Kidney epithelial cell (primary cell): ENCODE data around the gene NGEF. TPM values are rescaled to one million over a fixed set of nuclear protein-coding genes. Genes with fewer than 3 reads are reported as not detected.

ENCODE experiments used
- DNase-seq: peaks from one replicate; pipeline ENCODE4 v3.0.0-alpha.2; 2010; ENCODE audit warnings: low read depth
- H3K27me3 ChIP-seq: 2 replicates; pipeline ENCODE4 v1.6.0; 2011; ENCODE audit warnings: low read length; ENCODE audit not compliant: control insufficient read depth, insufficient read depth
- H3K36me3 ChIP-seq: 2 replicates; pipeline ENCODE4 v1.5.1; 2011; ENCODE audit warnings: low read length; ENCODE audit not compliant: control insufficient read depth, insufficient read depth
- H3K4me3 ChIP-seq: 2 replicates; pipeline ENCODE4 v1.5.1; 2011; ENCODE audit warnings: low read depth, mild to moderate bottlenecking, control low read depth, low read length
- total RNA-seq: library from RNA; depleted of rRNA; stranded (reverse); fragments of >200 nt; gene quantifications from 2 replicates; pipeline ENCODE4 v1.2.3, GENCODE V29; 2015
- TF ChIP-seq, protein P1 (sequence below): IDR thresholded peaks from 2 replicates; pipeline ENCODE4 v1.5.1; 2011; ENCODE audit warnings: mild to moderate bottlenecking, moderate library complexity, low read length, control low read depth, inconsistent platforms; ENCODE audit not compliant: insufficient read depth, poor library complexity, severe bottlenecking

Gene NGEF
- total RNA-seq, 1 donor from 2014 or later, result 2.5 TPM

DNA sequence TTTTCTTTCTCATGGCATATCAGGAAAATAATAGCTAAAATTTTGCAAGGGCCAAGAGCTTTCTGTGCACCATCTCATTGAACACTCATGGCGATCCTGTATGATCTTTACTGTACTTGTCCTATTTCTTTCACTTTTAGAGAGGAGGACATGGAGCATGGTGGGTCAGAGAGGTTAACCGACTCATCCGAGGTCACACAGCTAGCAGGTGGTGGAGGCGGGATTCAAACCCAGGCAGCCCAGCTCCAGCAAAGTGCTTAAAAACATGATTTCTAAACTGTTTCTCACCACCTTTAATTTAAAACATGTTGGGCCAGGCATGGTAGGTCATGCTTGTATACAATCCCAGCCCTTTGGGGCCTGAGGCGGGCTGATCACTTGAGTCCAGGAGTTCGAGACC lies 6.4 kb downstream of the NGEF start:
- peaks cover 17% of the 10 kb centered on the region for H3K27me3 ChIP-seq
- TF ChIP-seq, protein P1, sequence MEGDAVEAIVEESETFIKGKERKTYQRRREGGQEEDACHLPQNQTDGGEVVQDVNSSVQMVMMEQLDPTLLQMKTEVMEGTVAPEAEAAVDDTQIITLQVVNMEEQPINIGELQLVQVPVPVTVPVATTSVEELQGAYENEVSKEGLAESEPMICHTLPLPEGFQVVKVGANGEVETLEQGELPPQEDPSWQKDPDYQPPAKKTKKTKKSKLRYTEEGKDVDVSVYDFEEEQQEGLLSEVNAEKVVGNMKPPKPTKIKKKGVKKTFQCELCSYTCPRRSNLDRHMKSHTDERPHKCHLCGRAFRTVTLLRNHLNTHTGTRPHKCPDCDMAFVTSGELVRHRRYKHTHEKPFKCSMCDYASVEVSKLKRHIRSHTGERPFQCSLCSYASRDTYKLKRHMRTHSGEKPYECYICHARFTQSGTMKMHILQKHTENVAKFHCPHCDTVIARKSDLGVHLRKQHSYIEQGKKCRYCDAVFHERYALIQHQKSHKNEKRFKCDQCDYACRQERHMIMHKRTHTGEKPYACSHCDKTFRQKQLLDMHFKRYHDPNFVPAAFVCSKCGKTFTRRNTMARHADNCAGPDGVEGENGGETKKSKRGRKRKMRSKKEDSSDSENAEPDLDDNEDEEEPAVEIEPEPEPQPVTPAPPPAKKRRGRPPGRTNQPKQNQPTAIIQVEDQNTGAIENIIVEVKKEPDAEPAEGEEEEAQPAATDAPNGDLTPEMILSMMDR, result no peak
- no peaks in the 10 kb centered on the region for H3K36me3 ChIP-seq
- H3K4me3 ChIP-seq, result no peak overlapping the region
- DNase-seq, result no peak

- no peak for DNase-seq
- peaks cover 17% of the 10 kb centered on the region for H3K27me3 ChIP-seq
- no peak overlapping the region for H3K4me3 ChIP-seq
- TF ChIP-seq, protein P1, result no peak
- H3K36me3 ChIP-seq, result no peaks in the 10 kb centered on the region
Observed at GRCh38 chr2:233005096-233005495, 8.0 kb downstream of the NGEF start.

DNA sequence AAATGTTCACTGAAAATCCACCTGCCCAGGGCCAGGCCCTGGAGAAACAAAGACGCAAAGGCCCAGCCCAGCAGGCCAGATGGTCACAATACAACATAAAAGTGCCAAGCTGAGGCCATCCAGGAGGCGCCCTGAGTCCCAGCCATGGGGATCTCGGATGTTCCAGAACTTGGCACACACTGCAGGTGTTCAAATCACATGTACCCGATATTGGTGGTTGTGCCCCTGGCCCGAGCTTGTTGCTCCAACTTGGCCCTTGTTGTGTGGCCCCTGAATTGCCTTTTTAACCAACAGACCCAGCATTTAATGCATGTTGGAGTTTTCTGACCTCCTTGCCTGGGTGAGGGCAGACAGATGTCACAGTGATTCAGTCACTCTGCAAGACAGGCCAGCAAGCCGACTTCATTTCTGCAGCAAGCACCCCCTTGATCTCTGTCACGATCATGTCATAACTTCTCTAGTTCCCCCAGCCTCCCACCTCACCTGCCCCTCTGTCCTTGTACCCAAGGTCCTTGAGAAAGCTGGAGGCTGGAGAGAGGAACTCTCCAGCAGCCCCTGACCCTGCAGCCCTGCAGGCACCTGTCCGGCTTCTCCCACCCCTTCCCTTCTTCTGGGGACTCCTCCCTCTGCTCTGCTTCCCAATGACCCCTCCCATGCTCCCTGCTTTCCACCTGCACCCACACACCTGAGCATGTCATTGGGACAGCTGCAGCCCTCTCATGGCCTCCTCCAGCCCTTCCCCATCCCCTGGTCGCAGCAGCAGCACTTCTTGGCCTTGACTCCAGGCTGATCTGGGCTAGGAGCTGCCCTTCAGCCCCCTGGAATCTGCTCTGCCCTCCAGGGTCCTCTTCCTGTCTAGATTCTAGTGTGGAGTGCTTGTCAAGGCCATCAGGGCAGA lies 9.1 kb downstream of the NGEF start:
- H3K4me3 ChIP-seq, result no peak overlapping the region
- no peak for DNase-seq
- no peaks in the 10 kb centered on the region for H3K36me3 ChIP-seq
- TF ChIP-seq, protein P1, result no peak
- peaks cover 17% of the 10 kb centered on the region for H3K27me3 ChIP-seq

DNA sequence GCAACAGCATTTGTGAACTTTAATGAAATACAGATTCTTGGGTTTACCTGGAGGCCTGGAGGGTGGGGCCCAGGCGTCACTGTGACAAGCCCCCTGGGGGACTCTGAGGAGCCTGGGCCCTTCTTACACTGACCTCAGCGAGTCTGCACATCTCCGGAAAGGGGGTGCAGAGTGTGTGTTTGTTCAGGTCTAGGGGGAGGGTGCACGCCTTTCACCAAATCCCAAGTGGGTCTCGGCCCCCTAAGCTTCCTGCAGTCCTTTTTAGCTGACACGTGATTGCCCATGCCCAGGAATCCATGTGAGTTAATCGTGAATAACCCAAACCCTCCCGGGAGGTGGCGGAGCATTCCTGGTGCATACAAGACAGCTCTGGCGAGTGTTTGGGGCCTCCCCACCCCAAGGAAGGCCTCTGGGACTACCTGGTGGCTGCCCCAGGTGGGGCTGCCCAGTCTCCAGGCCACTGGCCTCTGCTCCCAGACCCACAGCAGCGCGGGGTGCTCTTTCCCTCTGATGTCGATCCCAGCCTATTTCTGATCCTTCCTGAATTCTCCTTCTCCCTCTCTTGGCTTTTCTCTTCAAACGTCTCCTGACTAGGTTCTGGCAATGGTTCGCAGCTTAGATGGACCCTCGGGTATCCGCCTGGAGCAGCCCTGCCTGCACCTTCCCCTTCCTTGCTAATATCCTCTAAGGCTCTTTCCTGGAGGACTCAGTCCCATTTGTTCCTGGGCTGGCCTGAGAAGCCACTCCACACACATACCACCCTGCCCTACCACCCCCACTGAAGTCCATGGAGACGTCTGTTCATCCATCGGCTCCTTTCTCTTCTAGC lies 10.0 kb downstream of the NGEF start:
- Histone ChIP-seq H3K27me3 (peaks cover 17% of the 10 kb centered on the region), H3K4me3 (no peak overlapping the region), H3K36me3 (no peaks in the 10 kb centered on the region)
- DNase-seq, result no peak
- TF ChIP-seq, protein P1, result no peak

DNA sequence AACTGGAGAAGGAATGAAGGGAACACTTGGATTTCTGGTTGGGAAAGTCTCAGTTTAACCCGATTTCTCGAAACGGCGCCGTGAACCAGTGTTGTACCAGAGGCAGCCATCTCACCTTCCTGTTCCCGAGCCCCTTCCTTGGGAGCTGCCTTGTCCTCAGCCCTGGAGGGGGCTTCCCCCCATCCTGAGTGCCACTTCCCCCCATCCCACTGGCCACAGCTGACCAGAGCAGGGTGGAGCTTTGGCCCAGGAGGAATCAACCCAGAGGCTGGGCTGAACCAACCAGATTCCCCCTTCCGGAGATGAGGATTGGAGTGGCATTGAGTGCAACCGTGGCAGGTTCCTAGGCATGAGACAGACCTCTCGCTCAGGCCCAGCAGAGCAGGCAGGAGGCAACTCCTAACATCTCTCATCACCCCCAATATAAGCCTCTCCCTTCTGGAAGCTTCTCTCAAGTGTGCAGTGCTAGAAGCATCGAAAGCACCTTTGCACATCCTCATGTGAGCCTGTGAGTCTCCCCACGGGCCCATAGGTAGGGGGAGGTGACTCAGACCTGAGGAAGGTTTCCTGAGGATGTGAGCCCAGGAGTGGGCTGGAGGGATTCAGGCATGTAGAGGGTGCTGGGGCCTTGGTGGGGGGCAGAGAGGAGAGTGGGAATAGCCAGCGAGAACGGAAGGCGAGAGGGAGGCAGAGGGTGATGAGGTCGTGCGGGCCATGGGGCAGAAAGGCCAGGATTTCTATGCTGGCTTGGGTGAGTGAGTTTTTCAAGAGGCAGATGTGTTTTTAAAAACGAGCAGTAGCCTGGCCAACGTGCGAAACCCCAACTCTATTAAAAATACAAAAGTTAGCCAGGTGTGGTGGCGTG lies 11.9 kb downstream of the NGEF start:
- no peak overlapping the region for H3K4me3 ChIP-seq
- TF ChIP-seq, protein P1, result no peak
- DNase-seq, result no peak
- no peaks in the 10 kb centered on the region for H3K36me3 ChIP-seq
- peaks cover 17% of the 10 kb centered on the region for H3K27me3 ChIP-seq
